Keratinocyte (primary cell): ENCODE data around the gene LSM3.

Experiments
- CTCF ChIP-seq, 3 experiments: IDR thresholded peaks in 1 of 3; conservative IDR thresholded peaks in 1 of 3; optimal IDR thresholded peaks in 1 of 3; 2 replicates in 2 of 3; 3 replicates in 1 of 3; pipeline versions ENCODE3 to v1.5.1; 2011; ENCODE audit warnings: low read length in 3 of 3, mild to moderate bottlenecking in 3 of 3, moderate library complexity in 2 of 3, control low read depth in 1 of 3, inconsistent platforms in 1 of 3; ENCODE audit not compliant: insufficient read depth in 2 of 3; ENCODE audit errors: extremely low read depth in 1 of 3
- EZH2 ChIP-seq: IDR thresholded peaks from one replicate; pipeline ENCODE4 v1.6.1; 2012; ENCODE audit warnings: inconsistent platforms, mild to moderate bottlenecking, low read length, moderate library complexity

- no peak for TF ChIP-seq CTCF (optimal IDR thresholded peaks at IDR 0.05 in 1 of 3, IDR thresholded peaks at IDR 0.05 in 1 of 3, conservative IDR thresholded peaks at IDR 0.05 in 1 of 3; ENCODE audit: extremely low read depth in 1 of 3, insufficient read depth in 2 of 3, low read length in 3 of 3)
- no peak for TF ChIP-seq EZH2
These were observed 47.5 kb upstream of the LSM3 start for GRCh38 chr3:14131134-14131533.
